Head of caudate nucleus (tissue), 42 donors: Measurements from ENCODE around the gene BCL2L2.

Experiments used
- DNase-seq, 42 donors: peaks; one replicate each; pipeline versions ENCODE4 v3.0.0 to v3.0.0-alpha.2; 2020 to 2021; ENCODE audit warnings: mixed read lengths in 7 of 42
- intact Hi-C: fragments of 100-400 bp; cut with DNase I; formaldehyde crosslinking; loops from one replicate; pipeline ENCODE4 v1.15.0; 2022

The BCL2L2 gene

DNA sequence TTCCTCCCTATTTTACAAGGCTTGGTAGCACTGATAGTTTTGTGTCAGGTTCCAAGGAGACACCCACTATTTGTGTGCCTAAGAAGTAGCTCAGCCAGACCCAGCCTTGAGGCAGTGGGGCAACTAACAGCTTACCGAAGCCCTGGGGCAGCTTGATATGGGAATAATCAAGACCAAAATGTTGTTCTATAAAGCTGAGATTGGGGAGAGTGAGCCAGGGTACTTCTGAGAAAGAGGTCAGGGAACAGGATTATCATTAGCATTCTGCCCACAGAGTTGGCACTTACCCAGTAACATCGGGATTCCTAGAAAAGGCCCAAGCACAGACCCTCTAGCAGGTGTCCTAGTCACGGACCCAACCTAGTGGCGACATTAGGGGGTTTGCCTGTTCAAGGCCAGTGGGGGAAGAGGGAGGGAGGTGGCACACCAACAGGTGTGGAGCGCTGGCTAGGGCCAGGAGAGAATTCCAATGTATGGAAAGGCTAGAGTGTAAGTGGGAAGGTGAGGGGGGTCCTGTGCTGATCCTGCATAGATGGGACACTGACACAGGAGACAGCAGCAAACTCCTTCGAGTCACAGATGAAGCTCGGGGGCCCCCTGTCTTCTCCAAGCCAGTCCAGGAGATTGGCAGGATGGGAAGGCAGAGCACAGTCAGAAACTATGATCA lies 8.9 kb upstream of the BCL2L2 start:
- intact Hi-C loops, result no loop called here
- DNase-seq, result peak in 1 of 42 donors; percentile 37

DNA sequence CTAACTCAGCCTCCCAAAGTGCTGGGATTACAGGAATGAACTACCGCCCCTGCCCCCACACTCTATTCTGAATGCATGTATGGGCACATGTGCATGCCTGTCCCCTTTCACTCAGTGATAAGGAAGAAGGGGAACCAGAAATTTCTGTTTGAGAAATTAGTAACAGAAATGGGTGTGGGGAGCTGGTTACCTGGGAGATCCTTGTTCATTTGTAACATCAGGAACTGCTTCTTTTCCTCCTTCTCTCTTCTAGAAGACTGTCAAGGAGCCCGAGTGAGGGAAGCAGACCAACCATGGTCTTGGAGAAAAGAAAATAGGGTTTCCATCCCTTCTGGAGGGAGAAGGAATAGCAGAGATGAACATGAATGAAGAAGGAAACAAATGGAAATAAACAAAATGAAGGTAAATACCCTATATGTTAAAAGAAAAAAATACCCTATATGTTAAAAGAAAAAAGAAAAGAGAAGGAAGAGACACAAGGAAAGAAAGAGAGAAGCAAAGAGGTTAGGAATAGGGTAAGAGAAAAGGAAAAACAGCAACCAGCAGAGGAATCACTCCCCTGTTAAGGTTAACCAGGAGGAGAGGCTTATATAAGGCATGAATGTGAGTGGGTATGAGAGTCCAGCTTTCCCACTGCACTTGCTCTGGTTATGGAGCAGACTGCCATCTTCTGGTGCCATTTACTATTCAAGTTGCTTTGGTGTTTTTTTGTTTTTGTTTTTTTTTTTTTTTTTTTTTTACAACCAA lies 7.2 kb upstream of the BCL2L2 start:
- intact Hi-C loops, result no loop called here
- DNase-seq, result peak in 12 of 42 donors; percentile 27 to 76 (median 55)

DNA sequence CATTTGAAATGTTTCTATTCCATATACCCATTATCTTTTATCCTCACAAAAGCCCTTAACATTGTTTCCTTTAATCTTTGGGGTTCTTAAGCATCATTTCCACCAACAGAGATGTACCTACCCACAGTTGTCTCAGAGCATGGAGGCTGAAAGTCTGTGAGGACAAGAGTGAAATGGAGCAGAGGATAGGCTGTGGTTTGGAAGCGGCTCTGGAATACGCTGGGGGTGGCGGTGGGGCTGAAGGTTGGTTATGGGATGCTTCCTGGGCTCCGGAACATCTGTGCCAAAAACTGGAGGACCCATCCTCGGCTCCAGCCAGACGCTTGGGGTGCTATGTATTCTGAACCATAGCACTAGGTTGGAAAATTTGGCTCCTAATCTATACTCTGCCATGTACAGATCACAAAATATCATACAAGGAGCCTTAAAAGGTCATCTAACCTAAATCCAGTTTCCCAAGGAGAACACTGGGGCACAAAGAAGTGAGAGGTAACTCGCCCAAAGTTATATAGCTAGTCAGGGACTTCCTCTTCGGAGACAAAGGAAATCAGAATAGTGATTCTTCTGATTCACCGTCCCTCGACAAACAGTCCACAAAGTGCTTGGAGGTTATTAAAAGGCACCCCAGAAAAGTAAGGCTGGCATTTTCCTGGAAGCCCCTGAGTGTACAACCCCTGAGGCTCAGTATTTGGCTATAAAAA lies 6.5 kb upstream of the BCL2L2 start:
- intact Hi-C loops, result loop anchor here (10.0 kb wide), 1 partner anchor 205 kb away; the partner anchor contains the start of genes ACIN1 and C14orf119
- no peak for DNase-seq

DNA sequence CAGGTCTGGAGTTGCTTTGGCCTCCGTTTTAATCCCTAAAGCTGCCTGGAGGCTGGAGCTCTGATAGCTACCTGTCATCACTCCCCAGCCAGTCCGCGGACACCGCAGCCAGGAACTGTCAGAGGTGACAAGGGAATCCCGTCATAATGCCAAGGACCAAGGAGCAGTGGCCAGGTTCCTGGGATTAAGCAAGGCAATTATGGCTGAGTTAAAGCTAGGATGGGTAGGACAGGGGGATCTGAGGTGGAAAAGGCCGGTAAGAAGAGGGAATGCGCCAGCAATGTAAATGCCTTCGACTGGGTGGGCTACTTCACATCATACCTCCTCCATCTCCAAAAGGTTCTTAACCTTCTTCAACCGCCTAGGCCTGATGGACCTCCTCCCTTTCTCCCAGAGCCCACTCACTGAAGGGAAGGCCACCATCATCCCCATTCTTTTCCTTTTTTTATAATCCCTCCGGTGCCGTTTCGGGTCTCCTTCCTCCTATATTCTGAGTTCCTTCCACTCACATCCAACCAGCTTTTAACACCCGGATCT lies 5.9 kb upstream of the BCL2L2 start:
- peak in 12 of 42 donors; percentile 18 to 66 (median 36) for DNase-seq
- intact Hi-C loops, result loop anchor here (1.0 to 10.0 kb wide), 2 partner anchors 14 to 206 kb away; partner anchors contain the start of genes ACIN1, C14orf119 and HOMEZ

DNA sequence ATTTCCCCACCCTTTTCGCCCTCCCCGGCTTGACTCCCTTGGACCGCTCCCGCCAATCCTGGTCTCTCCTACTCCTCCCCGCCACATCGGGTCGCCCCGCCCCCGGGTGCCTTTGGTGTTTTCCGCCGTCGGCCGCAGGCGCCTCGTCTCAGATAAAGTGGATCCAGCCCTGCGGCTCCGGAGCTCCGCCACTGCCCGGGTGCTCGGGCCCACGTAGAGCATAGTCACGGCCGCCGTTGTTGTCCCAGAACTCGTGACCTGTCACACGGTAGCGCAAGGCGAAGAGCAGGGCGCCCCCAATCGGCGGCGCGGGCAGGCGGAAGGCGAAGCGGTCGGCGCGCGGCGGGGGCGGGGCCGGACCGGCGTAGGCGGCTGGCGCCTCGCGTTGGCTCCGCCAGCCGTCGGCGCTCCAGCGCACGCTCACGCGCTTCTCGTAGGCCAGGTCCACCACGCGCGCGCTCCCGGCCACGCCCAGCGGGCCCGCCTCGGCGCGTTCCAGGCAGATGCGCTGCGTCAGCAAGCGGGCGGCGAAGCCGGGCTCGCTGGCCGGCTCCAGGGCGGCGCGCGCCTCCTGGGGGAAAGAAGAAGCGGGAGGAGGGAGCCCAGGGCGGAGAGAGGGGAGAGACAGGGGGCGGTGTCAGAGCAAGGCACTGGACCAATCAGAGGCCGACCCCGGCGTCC lies 5.2 kb upstream of the BCL2L2 start:
- intact Hi-C loops, result loop anchor here (1.0 to 10.0 kb wide), 2 partner anchors 15 to 207 kb away; partner anchors contain the start of genes ACIN1, C14orf119 and HOMEZ
- DNase-seq, result peak; percentile 89 to 99 (median 97)

DNA sequence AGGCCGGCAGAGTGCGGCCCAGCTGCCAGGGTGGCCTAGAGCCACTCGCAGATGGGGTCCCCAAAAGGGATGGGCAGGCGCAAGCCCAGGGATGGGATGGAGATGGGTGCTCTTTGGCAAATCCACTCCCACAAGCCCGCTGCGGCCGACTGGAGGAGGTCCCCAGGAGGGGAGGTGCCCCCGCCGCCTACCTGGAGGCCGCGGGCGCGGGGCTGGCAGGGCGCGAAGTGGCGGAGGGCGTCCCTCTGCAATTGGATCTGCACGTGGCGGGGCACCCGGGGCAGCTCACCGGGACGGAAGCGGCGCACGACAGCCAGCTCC lies 4.7 kb upstream of the BCL2L2 start:
- DNase-seq, result no peak
- intact Hi-C loops, result loop anchor here (1.0 to 10.0 kb wide), 3 partner anchors 16 to 207 kb away; partner anchors contain the start of genes ACIN1, C14orf119, HOMEZ and PABPN1

DNA sequence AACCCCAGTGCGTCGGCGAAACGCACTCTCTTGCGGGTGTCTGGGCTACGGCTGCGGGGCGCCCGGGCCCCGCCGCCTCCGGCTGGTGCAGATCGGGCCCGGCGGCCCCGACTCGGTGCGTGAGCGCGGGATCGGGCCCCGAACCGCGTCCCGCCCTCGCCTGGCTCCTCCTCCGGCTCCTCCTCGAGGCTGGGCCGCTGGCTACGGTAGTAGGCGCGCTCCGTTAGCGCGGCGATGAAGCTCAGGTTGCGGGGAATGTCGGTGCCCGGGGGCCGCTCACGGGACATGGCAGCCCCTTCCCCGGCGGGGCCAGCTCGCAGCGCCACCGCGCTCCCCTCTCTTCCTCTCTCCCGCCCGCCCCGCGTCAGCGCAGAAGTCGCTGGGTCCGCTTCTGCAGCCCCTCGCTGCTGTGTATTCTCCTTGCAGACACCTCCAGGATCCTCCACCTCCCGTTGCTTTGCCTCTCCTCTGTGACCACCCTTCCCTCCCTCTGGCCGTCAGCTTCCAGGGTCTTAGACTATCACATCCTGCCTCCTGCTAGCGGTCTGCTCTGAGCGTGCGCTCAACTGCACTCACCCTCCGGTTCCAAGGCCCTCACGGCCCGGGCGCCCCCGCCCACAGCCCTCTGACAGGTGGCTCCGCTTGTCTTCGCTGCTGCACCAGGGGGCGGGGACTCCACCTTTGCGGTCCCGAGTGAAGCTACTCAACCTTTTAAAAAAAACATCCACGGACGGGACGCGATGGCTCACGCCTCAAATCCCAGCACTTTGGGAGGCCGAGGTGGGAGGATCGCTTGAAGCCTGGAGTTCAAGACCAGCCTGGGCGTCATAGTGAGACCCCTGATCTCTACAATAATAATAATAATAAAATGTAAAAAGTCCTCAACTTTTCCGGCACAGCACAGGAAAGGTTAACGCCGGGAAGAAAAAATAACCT lies 4.1 kb upstream of the BCL2L2 start, which contains the start of gene PPP1R3E:
Gene PPP1R3E, minus strand, starts transcription at position 570 of the 936 bp plus-strand sequence. Its CDS starts 283 bp downstream, at position 287.
- intact Hi-C loops, result loop anchor here (2.0 to 10.0 kb wide), 2 partner anchors 18 to 208 kb away; partner anchors contain the start of genes ACIN1, C14orf119 and PABPN1
- DNase-seq, result peak in 41 of 42 donors; percentile 50 to 88 (median 76)

DNA sequence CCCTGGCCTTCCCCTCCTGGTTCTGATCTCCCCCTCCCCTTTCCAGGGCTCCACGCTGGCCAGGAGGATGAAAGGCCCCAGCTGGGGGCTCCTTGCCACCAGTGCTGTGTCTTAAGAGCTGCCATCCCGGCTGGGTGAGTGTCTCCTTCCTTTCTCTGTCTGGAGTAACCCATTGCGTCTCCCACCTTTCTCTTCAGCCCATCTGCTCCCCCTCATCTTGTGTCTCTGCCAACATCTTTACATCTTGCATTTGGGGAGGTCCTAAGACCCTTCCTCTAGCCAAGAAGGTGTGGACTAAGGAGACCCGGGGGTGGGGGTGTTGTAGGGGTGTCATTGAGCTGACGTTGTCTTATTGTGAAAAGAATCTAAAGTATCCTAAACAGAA lies 505 bp downstream of the BCL2L2 start:
- intact Hi-C loops, result loop anchor here (10.0 kb wide), 1 partner anchor 212 kb away; the partner anchor contains the start of genes ACIN1 and C14orf119
- DNase-seq, result peak in 1 of 42 donors; percentile 52

DNA sequence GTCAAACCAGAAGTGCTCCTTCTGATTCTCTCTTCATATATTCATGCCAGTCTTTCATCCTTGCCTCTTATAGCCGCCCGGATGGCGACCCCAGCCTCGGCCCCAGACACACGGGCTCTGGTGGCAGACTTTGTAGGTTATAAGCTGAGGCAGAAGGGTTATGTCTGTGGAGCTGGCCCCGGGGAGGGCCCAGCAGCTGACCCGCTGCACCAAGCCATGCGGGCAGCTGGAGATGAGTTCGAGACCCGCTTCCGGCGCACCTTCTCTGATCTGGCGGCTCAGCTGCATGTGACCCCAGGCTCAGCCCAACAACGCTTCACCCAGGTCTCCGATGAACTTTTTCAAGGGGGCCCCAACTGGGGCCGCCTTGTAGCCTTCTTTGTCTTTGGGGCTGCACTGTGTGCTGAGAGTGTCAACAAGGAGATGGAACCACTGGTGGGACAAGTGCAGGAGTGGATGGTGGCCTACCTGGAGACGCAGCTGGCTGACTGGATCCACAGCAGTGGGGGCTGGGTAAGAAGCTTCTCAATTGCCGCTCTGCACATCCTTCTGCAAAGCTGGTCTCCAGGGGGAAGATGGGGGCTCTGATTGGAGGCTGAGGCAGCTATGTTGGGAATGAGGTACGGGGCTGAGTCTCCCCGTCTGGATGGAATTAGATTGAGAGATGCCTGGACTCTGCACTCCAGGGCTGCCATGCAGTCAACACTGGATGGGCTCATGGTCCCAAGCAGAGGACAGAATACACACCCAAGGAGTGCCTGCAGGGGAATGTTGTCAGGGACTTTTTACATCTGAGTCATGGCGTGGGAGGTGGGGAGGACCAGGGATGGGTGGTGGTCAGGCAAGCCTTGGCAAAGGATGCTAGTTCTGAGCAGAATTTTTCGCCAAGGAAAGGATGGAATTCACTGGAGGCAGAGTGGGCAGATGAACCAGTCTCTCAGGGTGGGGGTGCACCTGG lies 1.3 kb downstream of the BCL2L2 start:
- DNase-seq, result peak in 1 of 42 donors; percentile 39

DNA sequence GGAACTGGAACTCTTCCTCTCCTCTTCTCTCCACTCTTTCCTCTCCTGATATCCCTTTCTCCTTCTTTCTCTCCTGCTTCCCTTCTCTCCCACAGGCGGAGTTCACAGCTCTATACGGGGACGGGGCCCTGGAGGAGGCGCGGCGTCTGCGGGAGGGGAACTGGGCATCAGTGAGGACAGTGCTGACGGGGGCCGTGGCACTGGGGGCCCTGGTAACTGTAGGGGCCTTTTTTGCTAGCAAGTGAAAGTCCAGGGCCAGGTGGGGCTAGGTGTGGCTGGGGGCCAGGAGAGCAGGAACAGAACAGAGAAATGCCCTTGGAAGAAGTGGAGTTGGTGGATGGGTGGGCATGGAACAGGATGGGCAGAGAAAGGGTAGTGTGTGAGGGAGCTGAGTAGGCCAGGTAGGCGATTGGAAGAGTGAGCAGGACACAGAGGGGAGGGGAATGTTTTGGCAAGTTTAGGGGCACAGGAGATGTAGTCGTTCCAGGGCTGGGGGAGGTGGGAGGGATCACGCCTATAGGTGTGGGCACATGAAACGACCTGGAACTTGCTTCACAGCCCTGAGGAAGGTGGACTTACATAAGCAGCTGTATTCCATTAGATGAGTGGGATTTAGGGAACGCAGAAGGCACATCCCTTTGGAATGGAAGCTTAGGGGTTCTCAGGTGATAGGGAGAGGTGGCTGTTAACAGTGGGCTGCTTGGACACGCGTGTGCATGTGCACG lies 2.2 kb downstream of the BCL2L2 start:
- DNase-seq, result peak in 13 of 42 donors; percentile 18 to 80 (median 41)
- intact Hi-C loops, result loop anchor here (10.0 kb wide), 1 partner anchor 214 kb away; the partner anchor contains the start of genes ACIN1 and C14orf119

More for the DNA sequence above, 1.3 kb downstream of the BCL2L2 start:
- intact Hi-C loops, result loop anchor here (10.0 kb wide), 1 partner anchor 213 kb away; the partner anchor contains the start of genes ACIN1 and C14orf119

DNA sequence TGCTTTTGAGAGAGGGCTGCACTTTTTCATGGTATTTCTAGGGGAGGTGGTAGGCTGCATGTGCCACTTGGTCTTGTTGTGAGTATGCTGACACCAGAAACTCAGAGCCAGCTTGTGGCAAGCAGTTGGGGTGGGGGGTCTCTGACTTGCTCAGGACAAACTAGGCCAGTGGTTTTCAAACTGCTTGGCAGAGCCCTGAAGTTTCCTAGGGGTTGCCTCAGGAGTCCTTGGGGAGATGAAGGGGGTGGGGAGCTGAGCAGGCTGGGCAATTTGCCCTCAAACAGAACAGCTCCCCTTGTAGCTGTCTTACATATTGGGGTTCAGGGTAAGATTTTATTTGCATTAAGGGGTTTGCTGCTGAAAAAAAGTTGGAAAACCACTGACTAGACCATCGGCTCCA lies 3.9 kb downstream of the BCL2L2 start:
- peak in 1 of 42 donors; percentile 34 for DNase-seq
- intact Hi-C loops, result no loop called here

DNA sequence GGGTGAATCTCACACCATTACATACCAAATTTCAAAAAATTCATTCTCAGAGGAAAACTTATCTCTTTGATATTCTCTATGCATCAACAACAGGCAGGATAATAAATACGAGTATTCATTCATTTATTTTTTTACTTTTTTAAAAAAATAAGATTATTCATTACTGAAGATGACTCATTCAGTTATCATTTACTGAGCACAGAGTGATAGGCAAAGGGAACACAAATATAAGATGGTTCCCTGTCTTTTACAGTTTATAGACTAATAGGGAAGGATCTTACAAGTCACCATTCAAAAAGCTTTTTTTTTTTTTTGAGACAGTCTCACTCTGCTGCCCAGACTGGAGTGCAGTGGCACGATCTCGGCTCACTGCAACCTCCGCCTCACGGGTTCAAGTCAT lies 9.7 kb downstream of the BCL2L2 start:
- intact Hi-C loops, result no loop called here

DNA sequence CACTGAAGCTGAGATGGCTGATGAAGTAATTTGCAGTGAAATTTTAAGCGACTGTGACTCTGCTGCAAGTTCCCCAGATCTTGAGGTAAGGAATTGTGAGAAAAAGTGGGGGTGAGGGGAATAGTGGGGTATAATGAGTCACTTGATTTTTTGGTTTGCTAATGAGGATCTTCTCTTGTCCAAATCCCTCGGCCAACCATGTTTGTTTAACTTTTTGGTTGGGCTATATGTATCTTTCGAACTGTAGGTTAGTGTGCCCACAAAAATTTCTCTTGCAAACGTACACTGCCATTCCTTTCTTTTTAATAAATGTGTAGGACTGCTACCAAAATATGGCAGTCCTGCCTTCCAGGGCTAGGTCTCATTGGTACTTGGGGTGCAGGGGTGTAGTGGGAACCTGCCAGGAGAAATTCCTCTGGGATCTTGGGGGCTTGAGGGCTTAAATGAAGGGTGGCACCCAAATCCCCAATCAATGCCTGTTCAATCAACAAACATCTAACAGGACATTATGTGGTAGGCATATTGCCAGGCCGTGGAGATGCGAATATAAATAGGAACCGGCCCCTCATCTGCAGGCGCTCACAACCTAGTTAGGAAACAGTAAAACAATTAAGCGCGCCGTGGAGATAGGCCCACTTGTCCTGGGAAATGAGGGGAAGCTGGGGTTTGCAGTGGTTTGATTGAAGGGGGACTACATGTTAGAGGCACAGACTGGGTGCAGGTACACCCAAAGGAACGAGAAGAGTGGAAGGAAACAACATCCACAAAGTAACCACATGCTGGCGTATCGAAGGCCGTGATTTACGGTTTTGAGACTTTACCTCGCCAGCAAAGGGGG lies 13.3 kb downstream of the BCL2L2 start:
- intact Hi-C loops, result loop anchor here (2.0 to 10.0 kb wide), 4 partner anchors 17 to 235 kb away; partner anchors contain the start of genes NGDN, PPP1R3E, THTPA and ZFHX2
- no peak for DNase-seq

More for the DNA sequence above, 9.7 kb downstream of the BCL2L2 start:
- no peak for DNase-seq
